GM23338 (cell line): ENCODE measurements around the gene TAGLN3. TPM values are rescaled to one million over a fixed set of nuclear protein-coding genes. Genes with fewer than 3 reads are reported as not detected.

Source experiments
- ATAC-seq: fragments of 200-7000 bp; cut with Tn5 transposase; 3 replicates; pipeline ENCODE4 v1.9.1; 2020
- DNase-seq: peaks from one replicate; pipeline ENCODE4 v3.0.0-alpha.2; 2015; ENCODE audit warnings: low spot score
- H2AFZ ChIP-seq: fragments of 200-600 bp; sonication (generic); 2 replicates; pipeline ENCODE4 v1.8.0; 2016; ENCODE audit warnings: antibody characterized with exemption, mild to moderate bottlenecking, moderate library complexity
- H3F3A ChIP-seq: fragments of 200-600 bp; sonication (generic); replicated peaks from 2 replicates; pipeline ENCODE4 v1.8.0; 2017; ENCODE audit warnings: antibody characterized with exemption, mixed run types, low read depth
- H3K27ac ChIP-seq: fragments of 200-600 bp; sonication (generic); 2 replicates; pipeline ENCODE4 v1.6.1; 2016; ENCODE audit warnings: low read depth
- H3K27me3 ChIP-seq: fragments of 200-600 bp; sonication (generic); 2 replicates; pipeline ENCODE4 v1.8.0; 2016; ENCODE audit warnings: mild to moderate bottlenecking, mixed run types, moderate library complexity; ENCODE audit not compliant: insufficient read depth
- H3K36me3 ChIP-seq: fragments of 200-600 bp; sonication (generic); 2 replicates; pipeline ENCODE4 v1.8.0; 2016; ENCODE audit warnings: mild to moderate bottlenecking; ENCODE audit not compliant: insufficient read depth
- H3K4me1 ChIP-seq: fragments of 200-600 bp; sonication (generic); 2 replicates; pipeline ENCODE4 v1.8.0; 2016; ENCODE audit warnings: mild to moderate bottlenecking, moderate library complexity; ENCODE audit not compliant: insufficient read depth
- H3K4me2 ChIP-seq: fragments of 200-600 bp; sonication (generic); 2 replicates; pipeline ENCODE4 v1.7.1; 2017; ENCODE audit warnings: mixed run types
- H3K4me3 ChIP-seq: fragments of 200-600 bp; sonication (generic); 2 replicates; pipeline ENCODE4 v1.6.1; 2016; ENCODE audit warnings: mixed run types
- H3K79me2 ChIP-seq: fragments of 200-600 bp; sonication (generic); replicated peaks from 2 replicates; pipeline ENCODE4 v1.8.0; 2017; ENCODE audit warnings: mild to moderate bottlenecking; ENCODE audit not compliant: insufficient read depth
- H3K9me2 ChIP-seq: fragments of 200-600 bp; sonication (generic); 2 replicates; pipeline ENCODE4 v1.8.0; 2017; ENCODE audit not compliant: insufficient read depth
- H4K20me1 ChIP-seq: fragments of 200-600 bp; sonication (generic); replicated peaks from 2 replicates; pipeline ENCODE4 v1.8.0; 2017; ENCODE audit warnings: mild to moderate bottlenecking; ENCODE audit not compliant: insufficient read depth
- H3K27ac Mint-ChIP-seq: 2 replicates; pipeline ENCODE4 v1.8.0; 2020; ENCODE audit warnings: inconsistent platforms, mild to moderate bottlenecking, moderate library complexity, mixed read lengths
- H3K27me3 Mint-ChIP-seq: 3 replicates; pipeline ENCODE4 v1.8.0; 2022; ENCODE audit warnings: low read depth, mild to moderate bottlenecking, moderate library complexity, mixed read lengths, inconsistent platforms; ENCODE audit not compliant: insufficient read depth, poor library complexity
- H3K36me3 Mint-ChIP-seq: 3 replicates; pipeline ENCODE4 v1.8.0; 2021; ENCODE audit warnings: low read depth, mild to moderate bottlenecking, inconsistent platforms, moderate library complexity, mixed read lengths
- H3K4me1 Mint-ChIP-seq: 3 replicates; pipeline ENCODE4 v1.8.0; 2020; ENCODE audit warnings: mild to moderate bottlenecking, inconsistent platforms, mixed read lengths
- H3K4me3 Mint-ChIP-seq: 3 replicates; pipeline ENCODE4 v1.8.0; 2021; ENCODE audit warnings: moderate library complexity, mild to moderate bottlenecking, inconsistent platforms, mixed read lengths
- H3K9me3 Mint-ChIP-seq: 3 replicates; pipeline ENCODE4 v1.8.0; 2020; ENCODE audit warnings: moderate library complexity, mild to moderate bottlenecking, inconsistent platforms, mixed read lengths
- CREB1 ChIP-seq: fragments of 250-450 bp; sonication (Bioruptor Pico); IDR thresholded peaks from 2 replicates; pipeline ENCODE4 v1.5.0; 2020; ENCODE audit warnings: low read depth, mild to moderate bottlenecking, moderate library complexity
- CTCF ChIP-seq, 2 experiments: fragments of 200-600 bp in 1 of 2; sonication (generic) in 1 of 2; conservative IDR thresholded peaks; 2 replicates each; pipeline versions ENCODE4 v1.5.1 to v1.6.1; 2016 to 2017; ENCODE audit warnings: antibody characterized with exemption in 2 of 2, low read depth in 2 of 2, mild to moderate bottlenecking in 2 of 2, moderate library complexity in 1 of 2
- ETS1 ChIP-seq: IDR thresholded peaks from 2 replicates; pipeline ENCODE4 v1.6.1; 2016; ENCODE audit warnings: antibody characterized with exemption
- EZH2 ChIP-seq: fragments of 200-600 bp; sonication (generic); IDR thresholded peaks from one replicate; pipeline ENCODE4 v1.8.0; 2017; ENCODE audit warnings: antibody characterized with exemption, mild to moderate bottlenecking, low read depth; ENCODE audit not compliant: unreplicated experiment
- EZH2phosphoT487 ChIP-seq: fragments of 200-600 bp; sonication (generic); IDR thresholded peaks from one replicate; pipeline ENCODE4 v1.8.1; 2018; ENCODE audit warnings: antibody characterized with exemption; ENCODE audit not compliant: unreplicated experiment
- JUNB ChIP-seq: IDR thresholded peaks from one replicate; pipeline ENCODE4 v1.6.1; 2016; ENCODE audit warnings: antibody characterized with exemption; ENCODE audit not compliant: unreplicated experiment
- NANOG ChIP-seq: IDR thresholded peaks from 2 replicates; pipeline ENCODE4 v1.6.1; 2016; ENCODE audit warnings: antibody characterized with exemption, borderline replicate concordance
- POLR2AphosphoS5 ChIP-seq: IDR thresholded peaks from 2 replicates; pipeline ENCODE4 v1.6.1; 2016; ENCODE audit warnings: antibody characterized with exemption, low read depth
- REST ChIP-seq: IDR thresholded peaks from one replicate; pipeline ENCODE4 v1.6.1; 2018; ENCODE audit warnings: antibody characterized with exemption; ENCODE audit not compliant: unreplicated experiment
- STAT1 ChIP-seq: IDR thresholded peaks from one replicate; pipeline ENCODE4 v1.6.1; 2016; ENCODE audit warnings: antibody characterized with exemption; ENCODE audit not compliant: unreplicated experiment
- ZNF114 ChIP-seq: fragments of 250-450 bp; sonication (Bioruptor Pico); IDR thresholded peaks from 2 replicates; pipeline ENCODE4 v1.5.0; 2020; ENCODE audit warnings: mild to moderate bottlenecking, moderate library complexity
- ZNF331 ChIP-seq: fragments of 250-450 bp; sonication (Bioruptor Pico); IDR thresholded peaks from 2 replicates; pipeline ENCODE4 v1.5.0; 2020; ENCODE audit warnings: low read depth, mild to moderate bottlenecking, moderate library complexity
- ZNF462 ChIP-seq: fragments of 250-450 bp; sonication (Bioruptor Pico); IDR thresholded peaks from 2 replicates; pipeline ENCODE4 v1.5.0; 2020; ENCODE audit warnings: mild to moderate bottlenecking, moderate library complexity
- polyA plus RNA-seq: library from polyadenylated mRNA; unstranded; fragments of >200 nt; fragmentation: Nextera tagmentation; extraction: Ambion mirVana; gene quantifications from 2 replicates; pipeline ENCODE4 v1.2.1, GENCODE V29; 2016
- total RNA-seq: library from RNA; depleted of rRNA; stranded (reverse); fragments of >200 nt; shearing (Covaris generic); gene quantifications from 2 replicates; pipeline ENCODE4 v1.2.3, GENCODE V29; 2014

Gene TAGLN3
- total and polyA plus RNA-seq, 2 experiments from 2014 or later, result 6.8 to 12.6 TPM

- H3K9me3 Mint-ChIP-seq, result no peaks in the 10 kb centered on the region
- TF ChIP-seq CTCF (conservative IDR thresholded peaks at IDR 0.05; ENCODE audit: low read depth in 2 of 2), result no peak
- TF ChIP-seq NANOG, result no peak
- no peak for TF ChIP-seq ZNF331 (CRISPR knock-in tag)
- TF ChIP-seq ZNF462, result no peak
- no peak for TF ChIP-seq CREB1 (CRISPR knock-in tag)
- TF ChIP-seq REST, result no peak
- TF ChIP-seq ZNF114, result no peak
- TF ChIP-seq POLR2AphosphoS5, result no peak
- TF ChIP-seq JUNB, result no peak
- no peak for TF ChIP-seq ETS1
- no peak for TF ChIP-seq EZH2phosphoT487
- no peak for TF ChIP-seq STAT1
- TF ChIP-seq EZH2, result no peak
These were observed 28.3 kb upstream of the TAGLN3 start for GRCh38 chr3:111970376-111970775.

More at GRCh38 chr3:111970376-111970775, 28.3 kb upstream of the TAGLN3 start:
- no peaks in the 10 kb centered on the region for H3K79me2 ChIP-seq
- H3K27me3 Mint-ChIP-seq, result peaks cover 2% of the 10 kb centered on the region
- no peak overlapping the region for H3K4me3 ChIP-seq
- H3K27ac ChIP-seq, result no peak overlapping the region
- H3K9me2 ChIP-seq, result no peaks in the 10 kb centered on the region
- no peaks in the 10 kb centered on the region for H3K36me3 ChIP-seq
- peaks cover 7% of the 10 kb centered on the region for H3K4me1 ChIP-seq
- no peaks in the 10 kb centered on the region for H3F3A ChIP-seq
- H2AFZ ChIP-seq, result no peak overlapping the region
- H3K27ac Mint-ChIP-seq, result no peak overlapping the region
- H3K36me3 Mint-ChIP-seq, result peaks cover 4% of the 10 kb centered on the region; the same call in 1 of the 3 replicates
- H3K4me1 Mint-ChIP-seq, result peaks cover 8% of the 10 kb centered on the region
- H3K27me3 ChIP-seq, result no peaks in the 10 kb centered on the region
- DNase-seq, result no peak
- H3K4me2 ChIP-seq, result no peak overlapping the region
- H3K4me3 Mint-ChIP-seq, result no peak overlapping the region
- no peak for ATAC-seq
- H4K20me1 ChIP-seq, result no peaks in the 10 kb centered on the region
